HEK293 (cell line): ENCODE measurements around the gene SLC44A1.

Source experiments
- CTCF ChIA-PET: fragments of 350-600 bp; formaldehyde crosslinking; extraction: SDS; loops from one replicate; lab custom pipeline; 2021; ENCODE audit warnings: antibody characterized with exemption; lab: Yijun Ruan, JAX
- POLR2A ChIA-PET: fragments of 300-600 bp; formaldehyde crosslinking; extraction: SDS; loops from one replicate; lab custom pipeline; 2020; ENCODE audit warnings: antibody characterized with exemption, inconsistent platforms; lab: Yijun Ruan, JAX
- H3K27ac ChIP-seq: fragments of 200-500 bp; sonication (Bioruptor generic); 2 replicates; pipeline ENCODE4 v1.5.1; 2014; ENCODE audit warnings: low read depth, low read length, control low read depth, inconsistent platforms; ENCODE audit errors: extremely low read depth
- H3K36me3 ChIP-seq, 2 experiments: fragments of 200-500 bp in 1 of 2; sonication (Bioruptor generic) in 1 of 2; 1 replicate in 1 of 2; 2 replicates in 1 of 2; pipeline ENCODE4 v1.5.1; 2014 to 2017; ENCODE audit warnings: inconsistent platforms in 2 of 2, low read length in 2 of 2; ENCODE audit not compliant: control insufficient read depth in 2 of 2, insufficient read depth in 1 of 2
- H3K4me1 ChIP-seq: fragments of 200-500 bp; sonication (Bioruptor generic); 2 replicates; pipeline ENCODE4 v1.5.1; 2014; ENCODE audit warnings: mild to moderate bottlenecking, low read length, inconsistent platforms; ENCODE audit not compliant: control insufficient read depth, insufficient read depth
- H3K4me3 ChIP-seq: 2 replicates; pipeline ENCODE4 v1.5.1; 2011; ENCODE audit warnings: low read depth, mild to moderate bottlenecking, control low read depth, low read length, moderate library complexity
- H3K9me3 ChIP-seq: fragments of 200-500 bp; sonication (Bioruptor generic); 2 replicates; pipeline ENCODE4 v1.5.1; 2014; ENCODE audit warnings: low read depth, low read length, inconsistent platforms; ENCODE audit not compliant: control insufficient read depth, insufficient read depth
- IKZF3 ChIP-seq: fragments of 450-650 bp; IDR thresholded peaks from 2 replicates; pipeline ENCODE4 v1.5.0; 2018; ENCODE audit warnings: missing biosample characterization, mild to moderate bottlenecking, missing genetic modification characterization, moderate library complexity
- PRDM1 ChIP-seq: fragments of 450-650 bp; formaldehyde crosslinking; IDR thresholded peaks from 2 replicates; pipeline ENCODE4; 2016; ENCODE audit warnings: missing biosample characterization, missing genetic modification characterization
- ZFP3 ChIP-seq: fragments of 450-650 bp; formaldehyde crosslinking; IDR thresholded peaks from 2 replicates; pipeline ENCODE4 v1.5.1; 2016; ENCODE audit warnings: low read depth, missing biosample characterization, missing genetic modification characterization
- ZNF157 ChIP-seq: fragments of 450-650 bp; formaldehyde crosslinking; IDR thresholded peaks from 2 replicates; pipeline ENCODE4 v1.5.1; 2016; ENCODE audit warnings: missing biosample characterization, missing genetic modification characterization
- ZNF16 ChIP-seq: fragments of 450-650 bp; formaldehyde crosslinking; IDR thresholded peaks from 2 replicates; pipeline ENCODE4 v1.5.1; 2016; ENCODE audit warnings: low read depth, missing biosample characterization, missing genetic modification characterization
- ZNF19 ChIP-seq: fragments of 450-650 bp; formaldehyde crosslinking; IDR thresholded peaks from 2 replicates; pipeline ENCODE4; 2016; ENCODE audit warnings: missing biosample characterization, missing genetic modification characterization, low read depth
- ZNF266 ChIP-seq: fragments of 450-650 bp; formaldehyde crosslinking; IDR thresholded peaks from 2 replicates; pipeline ENCODE4 v1.5.1; 2016; ENCODE audit warnings: missing biosample characterization, missing genetic modification characterization, low read depth
- ZNF391 ChIP-seq: fragments of 450-650 bp; formaldehyde crosslinking; IDR thresholded peaks from 2 replicates; pipeline ENCODE4 v1.5.1; 2016; ENCODE audit warnings: low read depth, missing biosample characterization, missing genetic modification characterization, borderline replicate concordance
- ZNF555 ChIP-seq: fragments of 450-650 bp; formaldehyde crosslinking; conservative IDR thresholded peaks from 2 replicates; pipeline ENCODE4 v1.5.1; 2017; ENCODE audit warnings: missing biosample characterization, mild to moderate bottlenecking, missing genetic modification characterization, inconsistent platforms
- ZXDB ChIP-seq: fragments of 450-650 bp; formaldehyde crosslinking; IDR thresholded peaks from 2 replicates; pipeline ENCODE4 v1.5.1; 2016; ENCODE audit warnings: missing biosample characterization, missing genetic modification characterization
- TF ChIP-seq, protein P1 (sequence below): fragments of 450-650 bp; formaldehyde crosslinking; conservative IDR thresholded peaks from 2 replicates; pipeline ENCODE4 v1.5.1; 2016; ENCODE audit warnings: low read depth, missing biosample characterization, missing genetic modification characterization
- TF ChIP-seq, protein P2 (sequence below): fragments of 450-650 bp; formaldehyde crosslinking; IDR thresholded peaks from 2 replicates; pipeline ENCODE4 v1.5.1; 2016; ENCODE audit warnings: missing biosample characterization, missing genetic modification characterization
- TF ChIP-seq, protein P3 (sequence below): fragments of 450-650 bp; formaldehyde crosslinking; IDR thresholded peaks from 2 replicates; pipeline ENCODE4 v1.5.1; 2016; ENCODE audit warnings: missing biosample characterization, missing genetic modification characterization

SLC44A1 gene

DNA sequence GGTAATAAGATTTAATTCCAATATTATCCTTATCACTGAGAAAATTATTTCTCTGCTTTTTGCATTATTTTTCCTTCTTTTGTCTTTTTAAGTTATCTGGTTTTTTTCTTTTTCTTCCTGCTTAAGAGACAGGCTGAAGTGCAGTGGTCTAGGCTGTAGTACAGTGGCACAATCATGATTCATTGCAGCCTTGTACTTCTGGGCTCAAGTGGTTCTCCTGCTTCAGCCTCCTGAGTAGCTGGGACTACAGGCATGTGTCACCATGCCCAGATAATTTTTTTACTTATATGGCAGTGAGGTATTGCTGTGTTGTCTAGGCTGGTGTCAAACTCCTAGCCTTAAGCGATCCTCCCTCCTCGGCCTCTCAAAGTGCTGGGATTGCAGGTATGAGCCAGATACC, 93.9 kb downstream of the SLC44A1 start:
- POLR2A ChIA-PET = no interaction called here
- Histone ChIP-seq H3K9me3 (no peaks in the 10 kb centered on the region), H3K4me1 (no peaks in the 10 kb centered on the region), H3K36me3 (peaks cover 0 to 22% of the 10 kb centered on the region in 2 experiments; a peak in 1 of 3 replicates), H3K27ac (no peak overlapping the region), H3K4me3 (no peak overlapping the region)
- CTCF ChIA-PET = interaction anchor here (0.7 kb wide), 1 partner anchor 282 kb away, joined by 4 read pairs; no protein-coding TSS in a partner anchor
- no peak for TF ChIP-seq ZNF266 (tag by site-specific recombination)
- TF ChIP-seq ZNF157 = no peak

DNA sequence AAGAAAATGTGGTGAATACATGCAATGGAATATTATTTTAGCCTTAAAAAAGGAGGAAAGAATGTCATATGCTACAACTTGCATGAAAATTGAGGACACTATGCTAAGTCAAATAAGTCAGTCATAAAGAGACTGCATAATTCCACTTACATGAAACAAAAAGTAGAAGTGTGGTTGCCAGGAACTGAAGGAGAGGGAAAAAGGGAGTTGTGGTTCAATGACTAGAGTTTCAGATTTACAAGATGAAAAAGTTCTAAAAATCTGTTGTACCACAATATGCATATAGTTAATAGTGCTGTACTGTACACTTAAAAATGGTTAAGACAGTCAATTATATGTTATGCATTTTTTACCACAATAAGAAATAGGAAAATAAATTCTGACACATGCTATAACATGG, 95.4 kb downstream of the SLC44A1 start:
- Histone ChIP-seq H3K4me1 (no peaks in the 10 kb centered on the region), H3K9me3 (no peaks in the 10 kb centered on the region), H3K36me3 (peaks cover 0 to 22% of the 10 kb centered on the region in 2 experiments; a peak in 1 of 3 replicates), H3K4me3 (no peak overlapping the region)
- TF ChIP-seq ZFP3 (tag by site-specific recombination) (no peak), ZXDB (tag by site-specific recombination) (no peak), ZNF555 (tag by site-specific recombination) (no peak), ZNF16 (tag by site-specific recombination) (no peak), ZNF19 (tag by site-specific recombination) (no peak)
- TF ChIP-seq, protein P1, sequence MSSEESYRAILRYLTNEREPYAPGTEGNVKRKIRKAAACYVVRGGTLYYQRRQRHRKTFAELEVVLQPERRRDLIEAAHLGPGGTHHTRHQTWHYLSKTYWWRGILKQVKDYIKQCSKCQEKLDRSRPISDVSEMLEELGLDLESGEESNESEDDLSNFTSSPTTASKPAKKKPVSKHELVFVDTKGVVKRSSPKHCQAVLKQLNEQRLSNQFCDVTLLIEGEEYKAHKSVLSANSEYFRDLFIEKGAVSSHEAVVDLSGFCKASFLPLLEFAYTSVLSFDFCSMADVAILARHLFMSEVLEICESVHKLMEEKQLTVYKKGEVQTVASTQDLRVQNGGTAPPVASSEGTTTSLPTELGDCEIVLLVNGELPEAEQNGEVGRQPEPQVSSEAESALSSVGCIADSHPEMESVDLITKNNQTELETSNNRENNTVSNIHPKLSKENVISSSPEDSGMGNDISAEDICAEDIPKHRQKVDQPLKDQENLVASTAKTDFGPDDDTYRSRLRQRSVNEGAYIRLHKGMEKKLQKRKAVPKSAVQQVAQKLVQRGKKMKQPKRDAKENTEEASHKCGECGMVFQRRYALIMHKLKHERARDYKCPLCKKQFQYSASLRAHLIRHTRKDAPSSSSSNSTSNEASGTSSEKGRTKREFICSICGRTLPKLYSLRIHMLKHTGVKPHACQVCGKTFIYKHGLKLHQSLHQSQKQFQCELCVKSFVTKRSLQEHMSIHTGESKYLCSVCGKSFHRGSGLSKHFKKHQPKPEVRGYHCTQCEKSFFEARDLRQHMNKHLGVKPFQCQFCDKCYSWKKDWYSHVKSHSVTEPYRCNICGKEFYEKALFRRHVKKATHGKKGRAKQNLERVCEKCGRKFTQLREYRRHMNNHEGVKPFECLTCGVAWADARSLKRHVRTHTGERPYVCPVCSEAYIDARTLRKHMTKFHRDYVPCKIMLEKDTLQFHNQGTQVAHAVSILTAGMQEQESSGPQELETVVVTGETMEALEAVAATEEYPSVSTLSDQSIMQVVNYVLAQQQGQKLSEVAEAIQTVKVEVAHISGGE = no peak
- TF ChIP-seq, protein P2, sequence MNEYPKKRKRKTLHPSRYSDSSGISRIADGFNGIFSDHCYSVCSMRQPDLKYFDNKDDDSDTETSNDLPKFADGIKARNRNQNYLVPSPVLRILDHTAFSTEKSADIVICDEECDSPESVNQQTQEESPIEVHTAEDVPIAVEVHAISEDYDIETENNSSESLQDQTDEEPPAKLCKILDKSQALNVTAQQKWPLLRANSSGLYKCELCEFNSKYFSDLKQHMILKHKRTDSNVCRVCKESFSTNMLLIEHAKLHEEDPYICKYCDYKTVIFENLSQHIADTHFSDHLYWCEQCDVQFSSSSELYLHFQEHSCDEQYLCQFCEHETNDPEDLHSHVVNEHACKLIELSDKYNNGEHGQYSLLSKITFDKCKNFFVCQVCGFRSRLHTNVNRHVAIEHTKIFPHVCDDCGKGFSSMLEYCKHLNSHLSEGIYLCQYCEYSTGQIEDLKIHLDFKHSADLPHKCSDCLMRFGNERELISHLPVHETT (tag by site-specific recombination) = no peak
- TF ChIP-seq, protein P3, sequence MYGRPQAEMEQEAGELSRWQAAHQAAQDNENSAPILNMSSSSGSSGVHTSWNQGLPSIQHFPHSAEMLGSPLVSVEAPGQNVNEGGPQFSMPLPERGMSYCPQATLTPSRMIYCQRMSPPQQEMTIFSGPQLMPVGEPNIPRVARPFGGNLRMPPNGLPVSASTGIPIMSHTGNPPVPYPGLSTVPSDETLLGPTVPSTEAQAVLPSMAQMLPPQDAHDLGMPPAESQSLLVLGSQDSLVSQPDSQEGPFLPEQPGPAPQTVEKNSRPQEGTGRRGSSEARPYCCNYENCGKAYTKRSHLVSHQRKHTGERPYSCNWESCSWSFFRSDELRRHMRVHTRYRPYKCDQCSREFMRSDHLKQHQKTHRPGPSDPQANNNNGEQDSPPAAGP (tag by site-specific recombination) = no peak
- TF ChIP-seq, all 188 proteins: peak for 0
- no peak overlapping the region for H3K27ac ChIP-seq
- ChIA-PET POLR2A (no interaction called here), CTCF (interaction anchor here (0.7 kb wide), 2 partner anchors 27 to 555 kb away, joined by 3 read pairs; no protein-coding TSS in a partner anchor)

DNA sequence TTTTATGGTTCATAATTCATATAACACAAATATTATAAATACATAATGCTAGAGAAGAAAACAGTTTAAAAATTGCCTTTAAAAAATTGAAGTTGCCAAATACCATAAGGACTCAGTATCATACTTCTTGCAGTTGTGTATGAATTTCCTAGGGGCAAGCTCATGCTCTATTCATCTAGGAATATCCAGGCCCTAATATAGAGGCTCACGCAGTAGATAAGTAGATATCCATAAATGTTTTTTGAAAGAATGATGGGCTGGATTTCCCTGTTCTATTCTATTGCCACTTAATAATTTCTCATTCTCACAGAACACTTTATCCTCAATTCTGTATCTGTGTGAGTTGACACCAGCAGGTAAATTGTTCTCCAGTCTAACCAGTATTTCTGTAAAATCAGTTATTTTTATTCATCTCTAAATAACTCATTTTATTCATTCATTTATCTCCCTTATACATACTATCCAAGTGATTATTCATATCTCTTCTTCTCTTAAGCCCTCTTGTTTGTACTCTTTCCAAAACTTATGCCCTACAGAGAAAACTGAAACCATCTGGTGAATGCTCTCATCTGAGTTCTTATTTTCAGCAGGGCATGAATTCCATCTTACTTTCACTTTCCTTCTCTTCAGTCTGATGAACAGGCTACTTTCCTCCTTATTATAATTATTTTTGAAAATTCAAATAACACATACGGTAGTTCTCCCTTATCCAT, 97.1 kb downstream of the SLC44A1 start:
- no peak overlapping the region for H3K4me3 ChIP-seq
- peaks cover 0 to 14% of the 10 kb centered on the region in 2 experiments; a peak in 1 of 3 replicates for H3K36me3 ChIP-seq
- no peaks in the 10 kb centered on the region for H3K9me3 ChIP-seq
- no peak overlapping the region for H3K27ac ChIP-seq
- ChIA-PET CTCF (no interaction called here), POLR2A (no interaction called here)
- TF ChIP-seq PRDM1 (tag by site-specific recombination) (no peak), IKZF3 (tag by site-specific recombination) (no peak), ZNF391 (tag by site-specific recombination) (no peak)
- TF ChIP-seq, protein P3 (tag by site-specific recombination) = no peak
- no peaks in the 10 kb centered on the region for H3K4me1 ChIP-seq
